OCI-LY3 (cell line): Measurements from ENCODE around the gene ASRGL1.
A peak's percentile ranks its signal among the peaks of the same experiment; 100 is the strongest.

ENCODE experiments used
- H2AFZ ChIP-seq: fragments of 200-600, 300-600 bp; shearing (Covaris generic); 2 replicates; pipeline ENCODE4 v1.6.0; 2014; ENCODE audit warnings: antibody characterized with exemption, low read depth, low read length
- H3K27ac ChIP-seq: fragments of 200-600, 300-600 bp; sonication (generic); 2 replicates; pipeline ENCODE4 v1.5.1; 2014; ENCODE audit warnings: mild to moderate bottlenecking, low read length, moderate library complexity, mixed read lengths
- H3K27me3 ChIP-seq: fragments of 200-600, 300-600 bp; sonication (generic); 2 replicates; pipeline ENCODE4 v1.6.1; 2014; ENCODE audit warnings: low read depth, low read length, mixed read lengths
- H3K36me3 ChIP-seq: fragments of 200-600, 300-600 bp; sonication (generic); replicated peaks from 2 replicates; pipeline ENCODE3; 2014; ENCODE audit warnings: low read depth, low read length, mixed read lengths
- H3K4me1 ChIP-seq: fragments of 300-600, 200-600 bp; sonication (generic); 2 replicates; pipeline ENCODE4 v1.6.1; 2014; ENCODE audit warnings: low read length, mixed read lengths
- H3K4me2 ChIP-seq: fragments of 200-600, 300-600 bp; sonication (generic); 2 replicates; pipeline ENCODE4 v1.6.1; 2014; ENCODE audit warnings: low read length, mixed read lengths
- H3K4me3 ChIP-seq: fragments of 300-600, 200-600 bp; sonication (generic); 2 replicates; pipeline ENCODE4 v1.5.1; 2014; ENCODE audit warnings: antibody characterized with exemption, mild to moderate bottlenecking, low read length, moderate library complexity
- H3K79me2 ChIP-seq: fragments of 300-600, 200-600 bp; shearing (Covaris generic); 2 replicates; pipeline ENCODE4 v1.6.1; 2014; ENCODE audit warnings: mild to moderate bottlenecking, low read length, mixed read lengths
- H3K9ac ChIP-seq: fragments of 300-600, 200-600 bp; shearing (Covaris generic); 2 replicates; pipeline ENCODE4 v1.6.0; 2014; ENCODE audit warnings: mild to moderate bottlenecking, low read length, moderate library complexity
- H3K9me3 ChIP-seq: fragments of 200-600, 300-600 bp; shearing (Covaris generic); 2 replicates; pipeline ENCODE4 v1.6.1; 2014; ENCODE audit warnings: low read length, mixed read lengths; ENCODE audit not compliant: insufficient read depth
- H4K20me1 ChIP-seq: fragments of 200-600, 300-600 bp; sonication (generic); 2 replicates; pipeline ENCODE4 v1.6.1; 2016; ENCODE audit warnings: low read length, mixed read lengths; ENCODE audit not compliant: insufficient read depth
- EZH2phosphoT487 ChIP-seq: fragments of 200-600 bp; shearing (Covaris generic); IDR thresholded peaks from 2 replicates; pipeline ENCODE4 v1.6.1; 2018; ENCODE audit warnings: antibody characterized with exemption, mixed run types, low read depth
- TF ChIP-seq, protein P1 (sequence below): fragments of 200-600, 300-600 bp; sonication (generic); IDR thresholded peaks from 2 replicates; pipeline ENCODE4 v1.5.1; 2014; ENCODE audit warnings: antibody characterized with exemption, low read length, low read depth

ASRGL1 gene

DNA sequence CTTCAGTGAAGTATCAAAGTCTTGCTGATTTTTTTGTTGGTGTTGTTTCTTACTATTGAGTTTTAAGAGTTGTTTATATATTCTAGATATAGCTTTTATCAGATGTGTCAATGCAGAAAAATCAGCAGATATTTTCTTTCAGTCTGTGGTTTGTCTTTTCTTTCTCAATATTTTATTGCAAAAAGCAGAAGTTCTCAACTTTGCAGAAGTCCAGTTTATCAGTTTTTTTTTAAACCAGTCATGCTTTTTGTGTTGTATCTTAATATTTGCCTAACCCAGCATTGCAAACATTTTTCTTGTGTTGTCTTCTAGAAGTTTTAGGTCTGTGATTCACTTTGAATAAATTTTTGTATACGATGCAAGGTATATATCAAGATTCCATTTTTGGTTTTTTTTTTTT lies 7.0 kb downstream of the ASRGL1 start:
- H3K36me3 ChIP-seq, result peaks cover 4% of the 10 kb centered on the region
- no peaks in the 10 kb centered on the region for H3K79me2 ChIP-seq
- no peaks in the 10 kb centered on the region for H3K9me3 ChIP-seq
- H3K27me3 ChIP-seq, result no peaks in the 10 kb centered on the region
- H3K4me2 ChIP-seq, result no peak overlapping the region
- H3K4me3 ChIP-seq, result no peak overlapping the region
- H3K9ac ChIP-seq, result no peak overlapping the region
- H4K20me1 ChIP-seq, result no peaks in the 10 kb centered on the region
- TF ChIP-seq, protein P1, sequence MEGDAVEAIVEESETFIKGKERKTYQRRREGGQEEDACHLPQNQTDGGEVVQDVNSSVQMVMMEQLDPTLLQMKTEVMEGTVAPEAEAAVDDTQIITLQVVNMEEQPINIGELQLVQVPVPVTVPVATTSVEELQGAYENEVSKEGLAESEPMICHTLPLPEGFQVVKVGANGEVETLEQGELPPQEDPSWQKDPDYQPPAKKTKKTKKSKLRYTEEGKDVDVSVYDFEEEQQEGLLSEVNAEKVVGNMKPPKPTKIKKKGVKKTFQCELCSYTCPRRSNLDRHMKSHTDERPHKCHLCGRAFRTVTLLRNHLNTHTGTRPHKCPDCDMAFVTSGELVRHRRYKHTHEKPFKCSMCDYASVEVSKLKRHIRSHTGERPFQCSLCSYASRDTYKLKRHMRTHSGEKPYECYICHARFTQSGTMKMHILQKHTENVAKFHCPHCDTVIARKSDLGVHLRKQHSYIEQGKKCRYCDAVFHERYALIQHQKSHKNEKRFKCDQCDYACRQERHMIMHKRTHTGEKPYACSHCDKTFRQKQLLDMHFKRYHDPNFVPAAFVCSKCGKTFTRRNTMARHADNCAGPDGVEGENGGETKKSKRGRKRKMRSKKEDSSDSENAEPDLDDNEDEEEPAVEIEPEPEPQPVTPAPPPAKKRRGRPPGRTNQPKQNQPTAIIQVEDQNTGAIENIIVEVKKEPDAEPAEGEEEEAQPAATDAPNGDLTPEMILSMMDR, result no peak
- no peak for TF ChIP-seq EZH2phosphoT487
- no peak overlapping the region for H2AFZ ChIP-seq
- no peaks in the 10 kb centered on the region for H3K4me1 ChIP-seq
- no peak overlapping the region for H3K27ac ChIP-seq

DNA sequence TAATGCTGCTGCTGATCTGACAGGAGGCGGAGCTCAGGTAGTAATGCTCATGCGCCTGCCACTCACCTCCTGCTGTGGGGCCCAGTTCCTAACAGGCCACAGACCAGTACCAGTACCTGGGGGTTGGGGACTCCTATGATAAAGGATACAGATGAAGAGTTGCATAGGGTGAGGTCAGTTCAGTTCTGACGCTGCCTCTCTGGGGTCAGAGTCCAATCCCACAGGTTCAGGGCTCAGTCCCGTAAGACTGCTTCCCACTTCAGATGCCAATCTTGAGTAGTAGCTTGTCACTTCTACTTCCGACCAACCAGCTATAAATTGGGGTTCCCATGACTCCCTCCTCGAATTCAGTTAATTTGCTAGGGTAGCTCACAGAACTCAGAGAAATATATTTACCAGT lies 8.6 kb downstream of the ASRGL1 start:
- TF ChIP-seq EZH2phosphoT487, result no peak
- TF ChIP-seq, protein P1, result no peak
- H3K36me3 ChIP-seq, result peaks cover 4% of the 10 kb centered on the region
- no peak overlapping the region for H3K27ac ChIP-seq
- no peaks in the 10 kb centered on the region for H3K27me3 ChIP-seq
- H4K20me1 ChIP-seq, result no peaks in the 10 kb centered on the region
- no peaks in the 10 kb centered on the region for H3K79me2 ChIP-seq
- H3K9ac ChIP-seq, result no peak overlapping the region
- H2AFZ ChIP-seq, result no peak overlapping the region
- no peaks in the 10 kb centered on the region for H3K4me1 ChIP-seq
- H3K9me3 ChIP-seq, result no peaks in the 10 kb centered on the region
- H3K4me2 ChIP-seq, result no peak overlapping the region
- no peak overlapping the region for H3K4me3 ChIP-seq

DNA sequence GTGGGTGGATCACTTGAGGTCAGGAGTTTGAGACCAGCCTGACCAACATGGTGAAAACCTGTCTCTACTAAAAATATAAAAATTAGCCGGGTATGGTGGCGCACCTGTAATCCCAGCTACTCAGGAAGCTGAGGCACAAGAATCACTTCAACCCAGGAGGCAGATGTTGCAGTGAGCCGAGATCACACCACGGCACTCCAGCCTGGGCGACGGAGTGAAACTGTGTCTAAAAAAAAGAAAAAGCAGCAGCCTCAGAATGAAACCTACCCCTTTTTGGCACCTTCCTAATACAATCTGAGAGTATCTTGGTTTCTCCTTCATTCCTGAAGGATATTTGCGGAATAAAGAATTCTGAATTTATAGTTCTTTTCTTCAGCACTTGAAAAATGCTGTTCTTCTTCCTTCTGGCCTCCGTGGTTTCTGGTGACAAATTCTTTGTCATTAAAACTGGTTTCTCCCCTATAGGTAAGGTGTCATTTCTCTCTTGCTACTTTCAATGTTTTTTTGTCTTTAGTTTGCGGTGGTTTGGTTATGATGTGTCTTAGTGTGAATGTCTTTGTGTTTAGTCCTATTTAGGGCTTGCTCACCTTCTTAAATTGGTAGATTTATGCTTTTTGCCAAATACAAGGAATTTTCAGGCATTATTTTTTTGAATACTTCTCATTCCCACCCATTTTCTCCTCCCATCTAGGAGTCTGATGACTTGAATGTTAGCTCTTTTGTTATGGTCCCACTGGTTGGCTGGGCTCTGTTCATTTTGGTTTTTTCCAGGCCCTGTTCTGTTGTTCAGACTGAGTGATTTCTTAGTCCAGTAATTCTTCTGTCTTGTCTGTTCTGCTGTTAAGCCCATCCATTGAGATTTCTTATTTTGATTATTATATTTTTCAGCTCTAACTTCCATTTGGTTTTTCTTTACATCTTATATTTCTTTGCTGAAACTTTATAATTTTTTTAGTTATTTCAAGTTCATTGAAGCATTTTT lies 15.4 kb downstream of the ASRGL1 start:
- Histone ChIP-seq H3K27ac (no peak overlapping the region), H3K9me3 (no peaks in the 10 kb centered on the region), H2AFZ (no peak overlapping the region), H3K36me3 (no peaks in the 10 kb centered on the region), H3K27me3 (no peaks in the 10 kb centered on the region), H3K79me2 (no peaks in the 10 kb centered on the region), H3K4me1 (peaks cover 9% of the 10 kb centered on the region), H3K4me2 (peak overlapping the region; percentile 43), H4K20me1 (no peaks in the 10 kb centered on the region), H3K4me3 (no peak overlapping the region), H3K9ac (no peak overlapping the region)
- TF ChIP-seq, protein P1, result no peak
- TF ChIP-seq EZH2phosphoT487, result no peak

DNA sequence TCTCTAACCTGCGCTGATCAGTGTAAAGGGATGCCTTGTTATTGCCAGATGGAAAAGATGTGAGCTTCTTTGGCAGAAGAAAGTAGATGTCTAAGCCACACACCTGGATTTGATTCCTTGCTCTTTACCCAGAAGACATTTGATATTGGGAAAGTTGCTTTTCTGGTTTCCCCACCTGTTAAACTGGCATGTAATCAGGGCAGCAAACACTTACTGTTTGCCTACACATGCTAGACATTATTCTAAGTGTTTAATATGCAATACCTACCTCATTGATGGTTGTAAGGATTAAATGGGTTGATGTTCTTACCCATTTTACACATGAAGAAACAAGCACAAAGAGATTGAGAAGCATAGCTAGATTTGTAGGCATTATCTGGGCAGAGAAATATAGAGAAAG lies 16.6 kb downstream of the ASRGL1 start:
- no peak overlapping the region for H3K27ac ChIP-seq

More for the DNA sequence above, 16.6 kb downstream of the ASRGL1 start:
- Histone ChIP-seq H3K4me3 (no peak overlapping the region), H3K4me1 (peaks cover 9% of the 10 kb centered on the region), H3K4me2 (no peak overlapping the region), H3K79me2 (no peaks in the 10 kb centered on the region), H3K27me3 (no peaks in the 10 kb centered on the region), H3K9me3 (no peaks in the 10 kb centered on the region), H3K36me3 (peaks cover 5% of the 10 kb centered on the region), H4K20me1 (no peaks in the 10 kb centered on the region), H2AFZ (no peak overlapping the region), H3K9ac (no peak overlapping the region)
- TF ChIP-seq, protein P1, result no peak
- TF ChIP-seq EZH2phosphoT487, result no peak
